Neural cell (in vitro differentiated cells): Measurements from ENCODE around the gene SNX24. TPM values are rescaled to one million over a fixed set of nuclear protein-coding genes. Genes with fewer than 3 reads are reported as not detected.
"Not testable (repeated sequence)": the region's sequence is repeated elsewhere in the genome, so short reads cannot be mapped to it uniquely, and the experiment has no call there.

Source experiments
- H2AFZ ChIP-seq: fragments of 200-600, 300-800 bp; sonication (generic), shearing (Covaris generic); 2 replicates; pipeline ENCODE4 v1.6.0; 2014; ENCODE audit warnings: low read depth, mild to moderate bottlenecking, antibody characterized with exemption, low read length, moderate library complexity
- H3F3A ChIP-seq: fragments of 200-600 bp; shearing (Covaris generic); 2 replicates; pipeline ENCODE4 v1.6.1; 2016; ENCODE audit warnings: mild to moderate bottlenecking, moderate library complexity, mixed read lengths, antibody characterized with exemption, low read length; ENCODE audit not compliant: insufficient read depth, poor library complexity, severe bottlenecking
- H3K27ac ChIP-seq: fragments of 200-600, 300-800 bp; sonication (generic), shearing (Covaris generic); 2 replicates; pipeline ENCODE4 v1.5.1; 2014; ENCODE audit warnings: mild to moderate bottlenecking, low read length, moderate library complexity
- H3K27me3 ChIP-seq: fragments of 300-800, 200-600 bp; sonication (generic), shearing (Covaris generic); 2 replicates; pipeline ENCODE4 v1.6.0; 2014; ENCODE audit warnings: mild to moderate bottlenecking, low read depth, low read length, moderate library complexity; ENCODE audit not compliant: insufficient read depth
- H3K36me3 ChIP-seq: fragments of 300-800, 200-600 bp; sonication (generic), shearing (Covaris generic); 2 replicates; pipeline ENCODE4 v1.5.1; 2014; ENCODE audit warnings: mild to moderate bottlenecking, antibody characterized with exemption, low read length, moderate library complexity; ENCODE audit not compliant: insufficient read depth
- H3K4me2 ChIP-seq: fragments of 300-800, 200-600 bp; sonication (generic), shearing (Covaris generic); 2 replicates; pipeline ENCODE4 v1.6.0; 2014; ENCODE audit warnings: mild to moderate bottlenecking, low read length
- H3K4me3 ChIP-seq: fragments of 300-800, 200-600 bp; sonication (generic), shearing (Covaris generic); 2 replicates; pipeline ENCODE4 v1.5.1; 2014; ENCODE audit warnings: mild to moderate bottlenecking, low read length, moderate library complexity
- H3K79me2 ChIP-seq: fragments of 200-600 bp; shearing (Covaris generic); replicated peaks from 2 replicates; pipeline ENCODE4 v1.6.0; 2014; ENCODE audit warnings: mild to moderate bottlenecking, low read length, moderate library complexity; ENCODE audit not compliant: insufficient read depth
- H3K9ac ChIP-seq: fragments of 300-800, 200-600 bp; sonication (generic), shearing (Covaris generic); 2 replicates; pipeline ENCODE4 v1.6.1; 2016; ENCODE audit warnings: mild to moderate bottlenecking, low read length, mixed read lengths
- H3K9me2 ChIP-seq: fragments of 200-600 bp; shearing (Covaris generic); 2 replicates; pipeline ENCODE4 v1.6.1; 2016; ENCODE audit warnings: mild to moderate bottlenecking, low read length, mixed read lengths; ENCODE audit not compliant: insufficient read depth
- H3K9me3 ChIP-seq: fragments of 200-600, 300-800 bp; sonication (generic), shearing (Covaris generic); 2 replicates; pipeline ENCODE4 v1.6.1; 2016; ENCODE audit warnings: mild to moderate bottlenecking, mixed run types, low read length, moderate library complexity, mixed read lengths
- H4K20me1 ChIP-seq: fragments of 200-600 bp; shearing (Covaris generic); 2 replicates; pipeline ENCODE4 v1.6.1; 2016; ENCODE audit warnings: mild to moderate bottlenecking, mixed run types; ENCODE audit not compliant: insufficient read depth
- CTCF ChIP-seq: fragments of 450-650 bp; IDR thresholded peaks from 2 replicates; pipeline ENCODE4 v1.5.1; 2014; ENCODE audit warnings: antibody characterized with exemption, mild to moderate bottlenecking, moderate library complexity; ENCODE audit not compliant: poor library complexity, severe bottlenecking
- EP300 ChIP-seq: fragments of 450-650 bp; conservative IDR thresholded peaks from 2 replicates; pipeline ENCODE4 v1.6.1; 2014; ENCODE audit warnings: antibody characterized with exemption, mild to moderate bottlenecking, moderate library complexity; ENCODE audit not compliant: poor library complexity, severe bottlenecking
- EZH2 ChIP-seq: fragments of 200-600, 300-800 bp; shearing (Covaris generic), sonication (generic); IDR thresholded peaks from 2 replicates; pipeline ENCODE4 v1.6.1; 2014; ENCODE audit warnings: antibody characterized with exemption, low read length, borderline replicate concordance, mild to moderate bottlenecking; ENCODE audit not compliant: insufficient read depth, poor library complexity, severe bottlenecking
- MXI1 ChIP-seq: fragments of 450-650 bp; conservative IDR thresholded peaks from 2 replicates; pipeline ENCODE4 v1.6.1; 2014; ENCODE audit warnings: antibody characterized with exemption, mild to moderate bottlenecking; ENCODE audit not compliant: poor library complexity, severe bottlenecking
- POLR2AphosphoS5 ChIP-seq: IDR thresholded peaks from 2 replicates; pipeline ENCODE4 v1.6.1; 2012
- RAD21 ChIP-seq: fragments of 450-650 bp; conservative IDR thresholded peaks from 2 replicates; pipeline ENCODE4 v1.6.1; 2014; ENCODE audit warnings: antibody characterized with exemption, mild to moderate bottlenecking, moderate library complexity
- REST ChIP-seq: IDR thresholded peaks from 2 replicates; pipeline ENCODE4 v1.6.1; 2012; ENCODE audit warnings: borderline replicate concordance
- SMC3 ChIP-seq: fragments of 450-650 bp; conservative IDR thresholded peaks from 2 replicates; pipeline ENCODE4 v1.6.1; 2014; ENCODE audit warnings: antibody characterized with exemption, mild to moderate bottlenecking, moderate library complexity; ENCODE audit not compliant: poor library complexity
- TAF1 ChIP-seq: IDR thresholded peaks from 2 replicates; pipeline ENCODE4 v1.6.1; 2012; ENCODE audit warnings: low read depth
- polyA plus RNA-seq: library from polyadenylated mRNA; depleted of rRNA; stranded (reverse); fragments of >200 nt; gene quantifications from 2 replicates; pipeline ENCODE4 v1.2.3, GENCODE V29; 2014

The SNX24 gene
- polyA plus RNA-seq, 1 donor from 2014 or later = 12.8 TPM

GRCh38 chr5:122909470-122910100 is 64.2 kb downstream of the SNX24 start:
- Histone ChIP-seq H3K36me3 (no peaks in the 10 kb centered on the region), H4K20me1 (no peaks in the 10 kb centered on the region), H3K9me2 (no peaks in the 10 kb centered on the region), H3K27me3 (no peaks in the 10 kb centered on the region), H3K27ac (no peak overlapping the region), H3K4me2 (no peak overlapping the region), H3K4me3 (no peak overlapping the region), H3K79me2 (no peaks in the 10 kb centered on the region), H3K9me3 (no peaks in the 10 kb centered on the region), H2AFZ (no peak overlapping the region), H3F3A (peaks cover 9% of the 10 kb centered on the region), H3K9ac (no peak overlapping the region)
- TF ChIP-seq POLR2AphosphoS5 = no peak

- not testable (repeated sequence) for H3F3A ChIP-seq, H3K4me2 ChIP-seq, H4K20me1 ChIP-seq, H3K9me3 ChIP-seq, H3K79me2 ChIP-seq, H3K4me3 ChIP-seq, H2AFZ ChIP-seq, H3K9me2 ChIP-seq, H3K9ac ChIP-seq, H3K27me3 ChIP-seq, H3K36me3 ChIP-seq, H3K27ac ChIP-seq
These were observed 68.0 kb downstream of the SNX24 start for GRCh38 chr5:122913436-122913835.

- TF ChIP-seq EP300 (no peak), REST (no peak), RAD21 (no peak), SMC3 (no peak), POLR2AphosphoS5 (no peak), EZH2 (no peak), MXI1 (no peak), CTCF (no peak), TAF1 (no peak)
- H2AFZ ChIP-seq = no peak overlapping the region
- H3K9ac ChIP-seq = no peak overlapping the region
- H3K27ac ChIP-seq = no peak overlapping the region
- no peak overlapping the region for H3K4me2 ChIP-seq
- H3K4me3 ChIP-seq = no peak overlapping the region
- no peaks in the 10 kb centered on the region for H3K36me3 ChIP-seq
- H3K9me2 ChIP-seq = no peaks in the 10 kb centered on the region
- no peaks in the 10 kb centered on the region for H4K20me1 ChIP-seq
- no peaks in the 10 kb centered on the region for H3K27me3 ChIP-seq
- H3K79me2 ChIP-seq = no peaks in the 10 kb centered on the region
- no peaks in the 10 kb centered on the region for H3K9me3 ChIP-seq
- H3F3A ChIP-seq = no peaks in the 10 kb centered on the region
These were observed 70.5 kb downstream of the SNX24 start for GRCh38 chr5:122915717-122916461.
